PFSK-1 (cell line): Measurements from ENCODE around the gene OTOP2.

Experiments
- POLR2AphosphoS5 ChIP-seq: IDR thresholded peaks from 2 replicates; pipeline ENCODE4 v1.6.1; 2012; ENCODE audit warnings: low read depth, mild to moderate bottlenecking, control low read depth, low read length, moderate library complexity
- TAF1 ChIP-seq: IDR thresholded peaks from 2 replicates; pipeline ENCODE4 v1.6.1; 2012; ENCODE audit warnings: low read length, control low read depth, borderline replicate concordance; ENCODE audit not compliant: insufficient read depth

DNA sequence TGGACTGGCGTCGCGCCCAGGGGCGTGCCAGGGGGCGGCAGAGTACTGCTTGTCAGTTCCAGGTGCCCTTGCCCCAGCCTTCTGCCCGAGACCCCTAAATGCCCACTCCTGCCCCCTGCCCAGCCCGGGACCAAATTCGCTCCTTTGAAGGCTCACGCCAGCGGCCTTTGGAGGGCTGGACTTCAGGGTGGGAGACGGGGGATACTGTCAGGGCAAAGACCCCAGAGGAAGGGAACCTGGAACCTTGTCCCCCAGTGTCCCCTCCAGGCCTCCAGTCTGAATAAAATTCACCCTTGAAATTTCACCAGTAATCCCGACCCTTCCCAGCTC, 12.4 kb downstream of the OTOP2 start:
- TF ChIP-seq POLR2AphosphoS5: no peak
- TF ChIP-seq TAF1: no peak
